GM18498 (cell line): ENCODE measurements around the gene PPP3R1.

Experiments
- ATAC-seq: cut with Tn5 transposase; IDR thresholded peaks from one replicate; pipeline ENCODE4 v1.9.1; 2021; ENCODE audit warnings: mild to moderate bottlenecking, moderate library complexity; ENCODE audit not compliant: unreplicated experiment

The PPP3R1 gene

GRCh38 chr2:68236103-68236734 is 16.1 kb downstream of the PPP3R1 start:
- ATAC-seq = no peak

DNA sequence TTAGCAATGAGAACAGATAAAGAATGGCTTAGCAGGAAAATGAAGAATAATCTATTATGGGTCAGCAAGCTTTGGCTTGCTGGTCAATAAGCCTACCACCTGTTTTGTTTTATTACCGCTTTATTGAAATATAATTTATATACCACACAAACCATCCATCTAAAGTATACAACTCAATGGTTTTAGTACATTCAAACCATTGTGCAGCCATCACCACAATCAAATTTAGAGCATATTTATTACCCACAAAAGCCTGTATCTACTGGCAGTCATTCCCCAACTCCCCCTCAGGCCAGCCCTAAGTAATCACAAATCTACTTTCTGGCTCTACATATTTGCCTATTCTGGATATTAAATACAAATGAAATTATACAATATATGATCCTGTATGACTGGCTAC is 17.2 kb downstream of the PPP3R1 start:
- no peak for ATAC-seq

- ATAC-seq = no peak
These were observed 17.9 kb downstream of the PPP3R1 start for GRCh38 chr2:68234405-68234804.

DNA sequence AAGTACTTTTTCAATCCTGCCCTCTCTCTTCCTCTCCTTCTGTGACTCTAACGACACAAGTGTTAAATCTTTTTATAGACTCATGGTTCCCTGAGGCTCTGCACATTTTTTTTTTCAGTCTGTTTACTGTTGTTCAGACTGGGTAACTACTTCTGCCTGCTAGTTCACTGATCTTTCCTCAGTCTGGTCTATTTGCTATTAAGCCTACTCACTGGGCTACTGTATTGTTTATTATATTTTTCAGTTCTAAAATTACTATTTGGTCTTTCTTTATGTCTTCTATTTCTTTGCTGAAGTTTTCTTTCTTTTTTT is 21.3 kb downstream of the PPP3R1 start:
- no peak for ATAC-seq

GRCh38 chr2:68230241-68231060 is 21.9 kb downstream of the PPP3R1 start:
- ATAC-seq = no peak

DNA sequence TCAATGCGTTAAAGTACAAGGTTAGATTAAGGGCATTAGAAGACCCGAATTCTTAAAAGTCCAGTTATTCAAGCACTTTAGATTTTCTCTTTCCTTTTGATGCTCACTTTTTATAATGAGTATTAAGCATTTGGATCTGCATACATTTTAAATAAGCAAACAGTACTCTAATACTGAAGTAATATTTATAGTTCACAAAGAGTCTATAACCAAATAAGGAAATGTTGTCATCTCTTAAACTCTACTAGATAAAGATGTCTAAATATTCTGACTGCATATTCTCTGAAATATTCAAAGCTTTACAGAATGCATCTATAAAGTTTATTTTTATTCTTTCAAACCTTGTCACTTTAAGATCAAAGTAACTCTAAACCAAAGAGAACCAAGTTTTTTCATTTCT is 25.5 kb downstream of the PPP3R1 start:
- no peak for ATAC-seq

DNA sequence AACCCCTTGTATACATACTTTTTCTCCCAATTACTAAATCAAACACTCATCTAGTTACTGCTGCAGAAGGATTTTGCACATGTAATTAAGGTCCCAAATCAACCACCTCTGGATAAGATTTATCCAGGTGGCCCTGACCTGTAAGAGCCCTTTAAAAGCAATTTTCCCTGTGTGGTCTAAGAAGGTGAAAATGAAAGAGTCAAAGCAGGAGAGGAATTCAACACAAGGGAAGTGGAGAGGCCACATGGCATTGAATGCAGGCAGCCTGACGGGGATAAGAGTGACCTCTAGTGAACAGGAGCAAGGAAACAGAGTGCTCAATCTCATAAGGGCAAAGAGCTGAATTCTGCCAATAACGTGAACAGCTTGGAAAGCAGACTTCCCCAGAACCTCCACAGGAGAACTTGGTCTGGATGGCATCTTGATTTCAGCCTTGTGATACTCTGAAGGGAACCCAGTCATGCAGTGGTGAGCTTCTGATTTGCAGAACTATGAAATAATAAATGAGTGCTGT is 27.2 kb downstream of the PPP3R1 start:
- ATAC-seq = peak; percentile 85

- ATAC-seq = no peak
These were observed 28.9 kb downstream of the PPP3R1 start for GRCh38 chr2:68223419-68223818.

DNA sequence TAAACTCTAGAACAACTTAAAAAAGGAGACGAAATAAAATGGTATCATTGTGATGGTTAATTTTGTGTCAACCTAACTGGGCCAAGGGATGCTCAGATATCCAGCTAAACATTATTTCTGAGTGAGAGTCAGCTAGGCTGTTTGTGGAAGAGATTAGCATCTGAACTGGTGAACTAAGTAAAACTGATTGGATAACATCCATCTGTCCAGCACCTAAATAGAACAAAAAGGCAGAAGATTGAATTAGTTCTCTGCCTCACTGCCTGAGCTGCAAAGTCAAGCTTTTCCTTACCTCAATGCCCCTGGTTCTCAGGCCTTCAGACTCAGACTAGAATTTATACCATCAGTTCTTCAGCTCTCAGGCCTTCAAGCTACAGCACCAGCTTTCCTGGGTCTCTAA is 30.0 kb downstream of the PPP3R1 start:
- no peak for ATAC-seq

DNA sequence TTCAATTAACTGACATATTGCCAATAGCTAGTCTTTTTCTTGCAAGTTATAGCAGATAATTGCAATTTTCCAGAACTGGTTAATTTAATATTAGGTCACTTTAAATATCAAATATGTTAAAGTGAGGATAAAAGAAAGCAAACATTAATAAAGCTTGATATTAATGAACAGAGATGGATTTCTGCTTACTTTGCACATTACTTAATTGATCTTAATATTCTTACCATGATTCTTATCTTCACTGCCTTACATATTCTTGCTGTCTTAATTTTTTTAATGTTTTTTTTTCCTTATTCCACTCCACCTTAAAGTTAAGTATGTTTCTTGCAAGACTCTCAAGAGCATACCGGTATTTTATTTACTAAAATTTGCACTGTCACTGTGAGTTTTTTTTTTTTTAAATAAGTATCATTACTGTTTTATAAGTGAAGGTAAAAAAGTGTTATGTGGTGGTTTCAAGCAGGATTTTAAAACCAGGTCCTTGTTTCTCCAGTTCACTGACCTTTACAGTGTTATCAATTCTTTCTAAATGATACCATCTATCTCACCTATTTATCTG is 33.9 kb downstream of the PPP3R1 start:
- ATAC-seq = no peak

GRCh38 chr2:68217729-68218128 is 34.6 kb downstream of the PPP3R1 start:
- no peak for ATAC-seq

- ATAC-seq = no peak
These were observed 35.6 kb downstream of the PPP3R1 start for GRCh38 chr2:68216454-68217310.

- peak; percentile 83 for ATAC-seq
These were observed 38.0 kb downstream of the PPP3R1 start for GRCh38 chr2:68214381-68214780.

DNA sequence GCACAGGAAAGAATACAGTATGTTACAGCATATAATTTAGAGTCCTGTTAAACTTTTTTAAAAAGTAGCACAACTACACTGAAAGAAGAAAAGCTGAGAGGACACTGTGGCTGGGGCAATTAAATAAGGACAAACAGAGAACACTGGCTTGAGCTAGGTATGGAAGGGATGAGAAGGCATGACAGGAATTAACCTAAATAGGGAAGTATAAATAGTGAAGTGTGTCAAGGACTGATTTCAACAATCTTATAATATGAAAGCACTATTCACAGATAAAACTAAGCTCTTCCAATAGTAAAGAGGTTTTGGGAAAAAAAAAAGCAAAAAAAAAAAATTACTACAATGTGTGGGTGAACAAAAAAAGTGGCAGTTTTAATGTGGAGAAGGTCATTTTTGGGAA is 45.5 kb downstream of the PPP3R1 start:
- no peak for ATAC-seq

GRCh38 chr2:68203587-68203986 is 48.7 kb downstream of the PPP3R1 start:
- peak; percentile 95 for ATAC-seq

DNA sequence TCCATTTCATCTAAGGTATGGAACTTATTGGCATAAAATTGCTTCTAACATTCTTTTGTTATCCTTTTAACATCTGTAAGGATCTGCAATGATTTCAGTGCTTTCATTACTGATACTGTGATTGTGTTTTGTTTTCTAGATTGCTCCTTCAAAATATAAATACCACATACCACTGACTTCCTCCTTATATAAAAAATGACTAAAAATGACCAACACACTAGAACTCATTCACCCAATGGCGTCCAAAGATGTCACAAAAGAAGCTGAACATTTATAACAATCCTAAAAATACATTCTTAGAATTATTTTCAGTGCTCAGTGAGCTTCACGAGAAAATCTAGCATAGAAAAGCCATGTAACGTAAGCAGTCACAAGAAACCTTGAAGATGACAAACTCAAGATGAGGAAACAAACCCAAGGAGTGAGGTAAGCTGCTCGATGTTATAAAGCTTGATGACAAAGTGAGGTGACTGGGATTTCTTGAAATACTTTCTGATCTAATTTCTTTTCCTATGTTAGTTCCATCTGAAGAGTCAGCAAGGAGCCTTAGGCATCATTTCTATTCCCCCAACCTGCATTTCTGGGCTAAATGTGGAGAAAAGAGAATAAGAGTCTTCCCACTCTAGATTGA is 52.1 kb downstream of the PPP3R1 start:
- ATAC-seq = no peak

- ATAC-seq = no peak
These were observed 56.1 kb downstream of the PPP3R1 start for GRCh38 chr2:68196120-68196716.

- no peak for ATAC-seq
These were observed 57.2 kb downstream of the PPP3R1 start for GRCh38 chr2:68195096-68195495.

GRCh38 chr2:68193787-68194372 is 58.5 kb downstream of the PPP3R1 start:
- no peak for ATAC-seq

- ATAC-seq = no peak
These were observed 59.2 kb downstream of the PPP3R1 start for GRCh38 chr2:68193144-68193543.
